GM21360 (cell line): ENCODE results near the gene AUH.
A peak's percentile ranks its signal among the peaks of the same experiment; 100 is the strongest.
"Not testable (repeated sequence)": the region's sequence is repeated elsewhere in the genome, so short reads cannot be mapped to it uniquely, and the experiment has no call there.

Source experiments
- ATAC-seq: cut with Tn5 transposase; IDR thresholded peaks from one replicate; pipeline ENCODE4 v1.9.1; 2021; ENCODE audit warnings: mild to moderate bottlenecking, moderate library complexity; ENCODE audit not compliant: unreplicated experiment

AUH gene, protein sequence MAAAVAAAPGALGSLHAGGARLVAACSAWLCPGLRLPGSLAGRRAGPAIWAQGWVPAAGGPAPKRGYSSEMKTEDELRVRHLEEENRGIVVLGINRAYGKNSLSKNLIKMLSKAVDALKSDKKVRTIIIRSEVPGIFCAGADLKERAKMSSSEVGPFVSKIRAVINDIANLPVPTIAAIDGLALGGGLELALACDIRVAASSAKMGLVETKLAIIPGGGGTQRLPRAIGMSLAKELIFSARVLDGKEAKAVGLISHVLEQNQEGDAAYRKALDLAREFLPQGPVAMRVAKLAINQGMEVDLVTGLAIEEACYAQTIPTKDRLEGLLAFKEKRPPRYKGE

GRCh38 chr9:91361291-91362050 is at the start of gene AUH:
AUH (minus strand) TSS chr9:91361918; CDS start chr9:91361889, 29 bp downstream.
- peak; percentile 80 for ATAC-seq

GRCh38 chr9:91411096-91411771 is 49.5 kb upstream of the AUH start:
- no peak for ATAC-seq

GRCh38 chr9:91410161-91410560 is 48.4 kb upstream of the AUH start:
- ATAC-seq = no peak

- ATAC-seq = no peak
Observed at GRCh38 chr9:91408475-91408874, 46.8 kb upstream of the AUH start.

- no peak for ATAC-seq
Observed at GRCh38 chr9:91407580-91408318, 46.0 kb upstream of the AUH start.

DNA sequence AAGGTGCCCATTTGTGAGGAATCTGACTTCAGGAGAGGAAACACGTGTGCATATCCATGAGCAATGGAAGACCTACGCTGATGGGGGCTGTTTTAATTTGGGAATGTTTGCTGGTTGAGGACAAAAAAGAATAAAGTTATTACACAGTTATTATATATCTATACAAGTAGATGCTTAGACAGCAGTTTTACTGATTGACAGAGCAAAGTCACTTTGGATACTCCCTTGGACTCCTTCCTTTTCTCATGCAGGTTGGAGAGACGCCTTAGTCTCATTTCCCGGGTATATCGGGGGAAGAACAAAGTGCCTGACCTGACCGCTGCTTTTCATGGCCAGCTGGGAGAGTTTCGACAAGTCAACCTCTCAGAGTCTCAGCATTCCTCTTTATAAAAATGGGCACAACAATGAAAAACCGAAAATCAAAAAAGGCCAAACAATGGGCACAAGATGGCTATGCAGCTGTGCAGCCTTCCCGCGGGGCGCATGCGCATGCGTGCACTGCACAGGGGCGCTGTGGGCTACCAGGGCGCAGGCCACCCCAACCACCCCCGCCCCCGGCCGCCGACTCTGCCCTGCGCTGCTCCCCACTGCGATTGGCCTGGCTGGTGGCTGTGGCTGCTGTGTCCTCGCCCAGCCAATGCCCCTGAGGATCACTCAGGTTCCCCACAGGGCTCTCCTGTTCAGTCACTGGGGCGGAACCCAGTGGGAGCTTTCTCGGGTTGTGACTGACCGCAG is 43.8 kb upstream of the AUH start:
- no peak for ATAC-seq

- no peak for ATAC-seq
Observed at GRCh38 chr9:91403665-91404543, 42.2 kb upstream of the AUH start.

GRCh38 chr9:91398926-91399325 is 37.2 kb upstream of the AUH start:
- no peak for ATAC-seq

DNA sequence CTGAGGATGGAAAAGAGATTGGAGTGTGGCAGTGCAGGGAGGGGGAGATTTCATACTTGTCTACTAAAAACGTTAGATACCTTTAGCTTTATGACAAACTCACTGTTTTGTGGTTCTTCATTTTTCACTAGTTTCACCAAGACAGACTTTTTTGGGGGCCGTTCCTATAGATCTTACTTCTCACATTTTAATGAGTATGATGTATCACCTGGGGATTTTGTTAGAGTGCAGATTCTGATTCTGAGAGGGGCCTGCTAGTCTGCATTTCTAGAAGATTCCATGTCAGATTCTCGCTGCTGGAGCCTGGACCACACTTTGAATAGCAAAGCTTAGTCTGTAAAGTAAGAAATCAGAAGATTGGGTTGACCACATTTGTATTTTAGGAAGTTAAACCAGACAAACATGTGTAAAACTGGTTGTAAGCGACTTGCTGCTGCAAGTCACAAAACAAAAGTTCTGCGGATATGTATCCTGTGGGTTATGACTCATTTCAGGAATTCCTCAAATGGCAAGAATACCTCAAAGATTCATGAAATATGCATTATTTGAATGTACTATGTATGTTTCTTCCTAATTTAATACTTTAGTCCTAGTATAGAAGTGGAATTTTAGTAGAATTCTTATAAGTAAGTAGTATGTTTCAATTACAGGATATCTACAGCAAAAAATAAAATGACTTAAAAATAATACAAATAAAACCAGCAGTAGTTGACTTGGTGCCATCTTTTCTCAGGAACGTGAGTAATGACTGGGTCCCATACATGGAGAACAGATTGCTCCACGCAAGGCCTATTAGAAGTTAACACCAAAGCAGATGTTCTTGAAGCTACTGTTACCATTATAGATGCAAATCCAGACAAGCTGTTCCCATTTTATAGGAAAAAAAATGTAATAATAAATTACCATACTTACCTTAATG is 34.1 kb upstream of the AUH start:
- no peak for ATAC-seq

- ATAC-seq = no peak
Observed at GRCh38 chr9:91395106-91395552, 33.4 kb upstream of the AUH start.

DNA sequence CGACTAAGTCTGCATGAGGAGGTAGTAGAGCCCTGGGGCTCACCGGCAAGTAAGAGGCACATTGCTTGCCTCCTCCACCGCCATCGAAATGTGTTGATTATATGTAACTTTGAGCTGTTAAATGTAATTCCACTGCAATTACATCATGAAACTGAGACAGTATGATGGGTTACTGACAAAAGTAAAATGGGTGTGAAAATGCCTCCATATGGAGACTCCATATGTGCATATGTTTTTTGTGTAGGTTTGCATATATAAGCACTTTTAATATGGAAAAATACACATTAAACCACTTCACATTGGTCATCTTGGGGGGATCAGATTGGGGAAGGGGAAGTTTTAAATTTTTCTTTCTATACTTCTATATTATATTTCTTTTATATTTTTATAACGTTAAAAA is 32.1 kb upstream of the AUH start:
- no peak for ATAC-seq

GRCh38 chr9:91392435-91392834 is 30.7 kb upstream of the AUH start:
- ATAC-seq = no peak

- ATAC-seq = no peak
Observed at GRCh38 chr9:91391818-91392217, 30.1 kb upstream of the AUH start.

DNA sequence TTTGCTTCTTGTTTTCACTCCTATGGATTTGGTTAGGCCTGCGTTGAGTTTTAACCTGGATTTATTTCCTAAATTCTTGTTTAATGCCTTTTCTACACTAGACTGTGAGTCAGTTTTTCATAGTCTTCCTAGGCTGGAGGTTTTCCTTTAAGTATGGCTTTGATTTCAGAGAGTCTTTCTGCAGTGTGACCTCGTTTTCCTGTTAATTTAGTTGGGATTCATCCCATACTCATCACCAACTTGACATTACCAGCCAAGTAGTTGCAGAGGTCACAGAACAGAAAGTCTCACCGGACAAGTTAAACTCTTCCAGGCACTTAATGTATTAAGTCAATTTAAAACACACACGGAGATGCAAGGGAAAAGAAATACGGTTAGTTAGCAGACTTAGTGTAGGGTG is 29.7 kb upstream of the AUH start:
- no peak for ATAC-seq

DNA sequence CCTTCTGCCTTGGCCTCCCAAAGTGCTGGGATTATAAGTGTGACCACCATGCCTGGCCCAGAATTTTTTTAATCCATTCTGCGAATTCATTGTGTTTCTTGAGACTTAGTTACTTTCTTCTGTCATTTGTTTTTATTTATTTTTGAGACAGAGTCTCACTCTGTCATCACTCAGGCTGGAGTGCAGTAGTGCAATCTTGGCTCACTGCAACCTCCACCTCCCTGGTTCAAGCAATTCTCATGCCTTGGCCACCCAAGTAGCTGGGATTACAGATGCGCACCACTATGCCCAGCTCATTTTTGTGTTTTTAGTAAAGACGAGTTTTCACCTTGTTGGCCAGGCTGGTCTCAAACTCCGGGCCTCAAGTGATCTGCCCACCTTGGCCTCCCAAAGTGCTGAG is 28.0 kb upstream of the AUH start:
- ATAC-seq = not testable (repeated sequence)

- no peak for ATAC-seq
Observed at GRCh38 chr9:91386765-91387164, 25.0 kb upstream of the AUH start.

- no peak for ATAC-seq
Observed at GRCh38 chr9:91384954-91385353, 23.2 kb upstream of the AUH start.

DNA sequence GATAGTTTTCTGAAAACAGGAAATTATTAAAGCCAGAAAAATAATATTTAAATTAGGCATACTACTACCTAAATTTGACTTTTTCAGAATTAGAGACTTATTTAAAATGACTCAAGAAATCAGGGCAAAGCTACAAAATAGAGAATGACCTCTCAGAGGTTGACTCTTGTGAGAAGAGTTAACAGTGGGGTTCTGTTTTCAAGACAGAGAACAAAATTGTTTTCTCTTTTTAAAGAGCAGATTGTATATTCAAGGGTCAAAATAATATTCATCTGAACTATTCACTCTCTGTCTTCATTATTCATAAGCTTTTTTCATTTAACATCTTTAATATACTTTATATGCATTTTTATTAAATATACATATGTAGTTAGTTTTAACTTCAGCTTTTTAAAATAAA is 21.9 kb upstream of the AUH start:
- ATAC-seq = no peak
